Right lobe of liver (tissue), 6 donors: ENCODE results near the gene VWA8. TPM values are rescaled to one million over a fixed set of nuclear protein-coding genes. Genes with fewer than 3 reads are reported as not detected.

ENCODE experiments used
- ATAC-seq, 4 donors: fragments of 200-7000 bp; cut with Tn5 transposase; one replicate each; pipeline ENCODE4 v1.9.1; 2020; ENCODE audit warnings: mild to moderate bottlenecking in 4 of 4, moderate library complexity in 4 of 4
- DNase-seq, 3 donors: peaks; one replicate each; pipeline ENCODE4 v3.0.0-alpha.2; 2020
- H3K27ac ChIP-seq, 3 donors: fragments of 200-600 bp; one replicate each; pipeline ENCODE4 v1.8.0; 2022
- H3K27me3 ChIP-seq, 2 donors: fragments of 200-600 bp; one replicate each; pipeline ENCODE4 v1.8.0; 2022
- H3K36me3 ChIP-seq, 4 donors: fragments of 200-600 bp; sonication (generic) in 1 of 4; one replicate each; pipeline versions ENCODE4 v1.5.1 to v1.8.0; 2017 to 2022; ENCODE audit warnings: control low read depth in 1 of 4
- H3K4me1 ChIP-seq, 4 donors: fragments of 200-600 bp; sonication (generic) in 1 of 4; one replicate each; pipeline versions ENCODE4 v1.5.1 to v1.8.0; 2017 to 2022; ENCODE audit warnings: control low read depth in 1 of 4
- H3K4me3 ChIP-seq, 3 donors: fragments of 200-600 bp; one replicate each; pipeline ENCODE4 v1.8.0; 2022
- H3K9me3 ChIP-seq, 4 donors: fragments of 200-600 bp; sonication (generic) in 1 of 4; one replicate each; pipeline versions ENCODE4 v1.5.1 to v1.8.0; 2017 to 2022; ENCODE audit warnings: control low read depth in 1 of 4
- POLR2A ChIP-seq: fragments of 450-650 bp; IDR thresholded peaks from one replicate; pipeline ENCODE4 v1.6.1; 2017; ENCODE audit warnings: antibody characterized with exemption, mild to moderate bottlenecking
- WGBS: methylation state at CpG from one replicate; pipeline ENCODE4 v1.1.6; 2018; ENCODE audit warnings: low coverage, low lambda C conversion rate; ENCODE audit not compliant: insufficient coverage; ENCODE audit errors: missing lambda C conversion rate; 5-methylcytosine and 5-hydroxymethylcytosine counted together
- intact Hi-C, 2 donors: fragments of 100-400 bp; cut with DNase I; formaldehyde crosslinking; loops; one replicate each; pipeline versions ENCODE4 v1.11.2 to v1.14.1; 2022
- total RNA-seq, 6 experiments: library from RNA; depleted of rRNA in 2 of 6; stranded (reverse); fragments of >200 nt in 2 of 6; fragmentation: NEBNext Ultra II Directional in 3 of 6; extraction: Animal tissue kit (Norgen Biotek cat#: 25700) in 3 of 6; gene quantifications; one replicate each; pipeline versions ENCODE4 v1.1.0 to v1.2.4, GENCODE V29; 2016 to 2023
- TF ChIP-seq, protein P1 (sequence below), 4 donors: fragments of 200-600 bp in 3 of 4; fragments of 450-650 bp in 1 of 4; IDR thresholded peaks; one replicate each; pipeline versions ENCODE4 v1.5.1 to v1.8.0; 2016 to 2022; ENCODE audit warnings: antibody characterized with exemption in 4 of 4, mild to moderate bottlenecking in 2 of 4
- donor health status: DM: no; HTN: yes; CAD: no.
- donor health status: DM: no; HTN: no; CAD: no.
- donor health status: DM: no; HTN: no; CAD: no.
- donor health status: DM: no; HTN: yes; CAD: no.
- donor health status: DM: no; HTN: yes; CAD: no.

The VWA8 gene
- total RNA-seq, 6 experiments from 2014 or later: 19.4 to 33.8 (median 30.8) TPM

DNA sequence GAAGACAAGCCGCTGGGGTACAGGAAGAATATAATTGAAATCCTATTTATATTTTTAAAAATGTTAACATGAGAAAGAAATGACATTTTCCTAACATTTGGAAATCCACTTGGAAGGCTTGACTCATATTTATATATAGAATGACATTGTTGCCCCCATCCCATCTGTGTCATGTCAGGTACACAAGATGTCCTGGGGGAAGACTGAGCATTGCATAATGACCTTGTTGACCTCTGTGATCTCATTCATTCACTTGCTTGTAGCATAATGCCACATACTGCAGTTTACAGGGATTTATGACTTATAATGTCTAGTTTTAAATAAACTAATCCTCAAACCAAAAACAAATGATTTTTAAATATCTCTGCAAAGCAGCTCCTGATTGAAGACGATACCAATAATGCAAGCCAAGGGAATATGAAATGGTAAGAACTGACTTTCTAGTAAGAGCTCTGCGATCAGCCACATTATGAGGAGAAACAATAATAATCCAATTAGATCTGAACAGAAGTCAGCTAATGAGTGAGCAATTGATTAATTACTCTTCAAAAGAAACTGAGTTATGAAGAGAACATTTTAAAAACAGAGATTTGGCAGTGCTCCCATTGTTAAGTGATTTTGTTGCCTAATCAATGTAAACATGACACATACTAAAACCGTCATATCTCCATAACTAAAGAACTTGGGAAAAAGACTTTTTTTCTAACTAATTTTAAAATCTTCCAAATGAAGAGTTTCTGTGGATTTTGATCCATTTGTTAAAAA is 21.2 kb upstream of the VWA8 start:
- TF ChIP-seq, protein P1, sequence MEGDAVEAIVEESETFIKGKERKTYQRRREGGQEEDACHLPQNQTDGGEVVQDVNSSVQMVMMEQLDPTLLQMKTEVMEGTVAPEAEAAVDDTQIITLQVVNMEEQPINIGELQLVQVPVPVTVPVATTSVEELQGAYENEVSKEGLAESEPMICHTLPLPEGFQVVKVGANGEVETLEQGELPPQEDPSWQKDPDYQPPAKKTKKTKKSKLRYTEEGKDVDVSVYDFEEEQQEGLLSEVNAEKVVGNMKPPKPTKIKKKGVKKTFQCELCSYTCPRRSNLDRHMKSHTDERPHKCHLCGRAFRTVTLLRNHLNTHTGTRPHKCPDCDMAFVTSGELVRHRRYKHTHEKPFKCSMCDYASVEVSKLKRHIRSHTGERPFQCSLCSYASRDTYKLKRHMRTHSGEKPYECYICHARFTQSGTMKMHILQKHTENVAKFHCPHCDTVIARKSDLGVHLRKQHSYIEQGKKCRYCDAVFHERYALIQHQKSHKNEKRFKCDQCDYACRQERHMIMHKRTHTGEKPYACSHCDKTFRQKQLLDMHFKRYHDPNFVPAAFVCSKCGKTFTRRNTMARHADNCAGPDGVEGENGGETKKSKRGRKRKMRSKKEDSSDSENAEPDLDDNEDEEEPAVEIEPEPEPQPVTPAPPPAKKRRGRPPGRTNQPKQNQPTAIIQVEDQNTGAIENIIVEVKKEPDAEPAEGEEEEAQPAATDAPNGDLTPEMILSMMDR (IDR thresholded peaks at IDR 0.05): no peak
- no peak for TF ChIP-seq POLR2A
- no peak overlapping the region for H3K4me3 ChIP-seq
- DNase-seq (no peak), ATAC-seq (peak in 1 of 4 donors; percentile 83)
- no peak overlapping the region for H3K27ac ChIP-seq
- peaks cover 0 to 8% (median 0%) of the 10 kb centered on the region in 4 donors for H3K4me1 ChIP-seq
- no peaks in the 10 kb centered on the region for H3K27me3 ChIP-seq
- no peaks in the 10 kb centered on the region for H3K36me3 ChIP-seq
- 67% methylated on average over 4 of the region's 4 CpGs for WGBS
- intact Hi-C loops: no loop called here
- H3K9me3 ChIP-seq: no peaks in the 10 kb centered on the region

DNA sequence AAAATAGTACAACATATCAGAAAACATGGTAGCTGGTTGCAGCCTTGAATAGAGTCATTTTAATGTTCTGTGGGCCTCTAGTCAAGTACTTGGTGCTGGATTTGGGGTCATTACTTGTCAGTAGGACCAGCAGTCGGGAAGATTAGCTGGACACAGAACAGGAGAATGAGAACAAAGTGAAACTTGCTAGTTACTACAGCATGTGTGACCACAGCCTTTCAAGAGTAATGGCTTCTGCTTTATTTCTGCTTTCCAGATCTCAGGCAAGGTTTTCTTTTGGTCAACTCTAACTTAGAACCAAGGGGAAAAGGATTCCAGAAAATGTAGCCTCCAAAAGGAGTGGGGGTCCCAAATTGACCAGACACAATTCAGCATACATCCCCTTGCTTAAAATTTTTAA is 17.1 kb upstream of the VWA8 start:
- TF ChIP-seq POLR2A: no peak
- TF ChIP-seq, protein P1 (IDR thresholded peaks at IDR 0.05): no peak
- H3K4me3 ChIP-seq: no peak overlapping the region
- intact Hi-C loops: no loop called here
- DNase-seq: no peak
- H3K9me3 ChIP-seq: no peaks in the 10 kb centered on the region
- no peaks in the 10 kb centered on the region for H3K36me3 ChIP-seq
- H3K27ac ChIP-seq: no peak overlapping the region
- H3K27me3 ChIP-seq: no peaks in the 10 kb centered on the region
- 55% methylated on average over 1 of the region's 1 CpG for WGBS
- no peak for ATAC-seq
- peaks cover 0 to 8% (median 0%) of the 10 kb centered on the region in 4 donors for H3K4me1 ChIP-seq

DNA sequence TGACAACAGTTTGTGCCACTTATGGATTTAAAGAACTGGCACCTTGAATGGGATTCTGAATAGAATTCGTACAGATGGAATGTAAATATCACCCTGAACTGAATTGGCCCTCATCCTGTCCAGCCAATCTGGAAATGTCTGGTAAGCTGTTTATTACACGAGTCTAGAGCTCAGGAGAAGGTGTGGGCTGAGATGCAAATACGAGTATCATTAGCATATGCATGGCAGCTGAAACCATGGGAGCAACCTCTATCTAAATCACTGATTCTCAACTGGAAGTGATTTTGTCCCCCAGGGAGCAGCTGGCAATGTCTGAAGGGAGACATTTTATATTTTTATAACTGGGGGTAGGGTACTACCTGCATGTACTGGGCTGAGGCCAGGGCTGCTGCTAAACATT is 15.6 kb upstream of the VWA8 start:
- H3K9me3 ChIP-seq: no peaks in the 10 kb centered on the region
- H3K27ac ChIP-seq: no peak overlapping the region
- H3K27me3 ChIP-seq: no peaks in the 10 kb centered on the region
- H3K36me3 ChIP-seq: no peaks in the 10 kb centered on the region
- no peak for DNase-seq
- no peak overlapping the region for H3K4me3 ChIP-seq
- TF ChIP-seq, protein P1 (IDR thresholded peaks at IDR 0.05): no peak
- no peak for TF ChIP-seq POLR2A
- intact Hi-C loops: no loop called here
- H3K4me1 ChIP-seq: no peaks in the 10 kb centered on the region
- no peak for ATAC-seq
- 76% methylated on average over 3 of the region's 3 CpGs for WGBS

DNA sequence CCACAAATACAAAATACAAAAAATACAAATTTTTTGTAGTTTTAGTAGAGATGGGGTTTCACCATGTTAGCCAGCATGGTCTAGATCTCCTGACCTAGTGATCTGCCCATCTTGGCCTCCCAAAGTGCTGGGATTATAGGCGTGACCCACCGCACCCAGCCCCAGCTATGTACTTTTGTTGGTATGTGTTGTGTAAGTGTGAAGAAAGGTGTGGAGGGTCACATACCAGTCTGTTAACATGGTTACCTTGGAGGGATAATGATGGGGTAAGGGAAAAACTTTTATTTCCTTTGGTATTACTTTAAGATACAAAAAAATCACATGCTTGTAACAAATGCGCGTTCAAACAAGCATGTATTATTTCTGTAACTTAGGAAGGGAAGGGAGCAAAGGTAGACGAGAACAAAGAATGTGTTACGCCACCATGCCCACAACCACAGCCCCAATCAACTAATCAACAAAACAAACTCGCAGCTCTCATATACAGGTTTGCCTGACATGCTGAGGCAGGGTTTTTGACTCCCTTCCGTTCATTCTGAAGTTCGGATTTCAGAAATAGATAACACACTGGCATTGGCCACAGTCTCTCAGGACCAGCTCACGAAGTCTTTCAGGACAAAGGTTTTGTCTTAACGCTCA is 13.5 kb upstream of the VWA8 start:
- 42% methylated on average over 10 of the region's 11 CpGs for WGBS
- Histone ChIP-seq H3K36me3 (no peaks in the 10 kb centered on the region), H3K27me3 (no peaks in the 10 kb centered on the region), H3K4me3 (no peak overlapping the region), H3K9me3 (no peaks in the 10 kb centered on the region), H3K27ac (peak overlapping the region in 1 of 3 donors; percentile 5), H3K4me1 (peaks cover 0 to 7% (median 1%) of the 10 kb centered on the region in 4 donors)
- peak; percentile 65 to 75 (median 68) for ATAC-seq
- TF ChIP-seq POLR2A: no peak
- TF ChIP-seq, protein P1 (IDR thresholded peaks at IDR 0.05): no peak
- DNase-seq: no peak
- intact Hi-C loops: no loop called here
